Measurements from ENCODE around the gene CLCN3.
"Not testable (repeated sequence)": the region's sequence is repeated elsewhere in the genome, so short reads cannot be mapped to it uniquely, and the experiment has no call there.

CLCN3 gene

GRCh38 chr4:169658196-169658595, 37.8 kb downstream of the CLCN3 start:
- DNase-seq: no peak

GRCh38 chr4:169658975-169659715, 38.8 kb downstream of the CLCN3 start:
- no peak for DNase-seq

- peak; percentile 83 for DNase-seq
Observed at GRCh38 chr4:169659716-169660670, 39.6 kb downstream of the CLCN3 start.

DNA sequence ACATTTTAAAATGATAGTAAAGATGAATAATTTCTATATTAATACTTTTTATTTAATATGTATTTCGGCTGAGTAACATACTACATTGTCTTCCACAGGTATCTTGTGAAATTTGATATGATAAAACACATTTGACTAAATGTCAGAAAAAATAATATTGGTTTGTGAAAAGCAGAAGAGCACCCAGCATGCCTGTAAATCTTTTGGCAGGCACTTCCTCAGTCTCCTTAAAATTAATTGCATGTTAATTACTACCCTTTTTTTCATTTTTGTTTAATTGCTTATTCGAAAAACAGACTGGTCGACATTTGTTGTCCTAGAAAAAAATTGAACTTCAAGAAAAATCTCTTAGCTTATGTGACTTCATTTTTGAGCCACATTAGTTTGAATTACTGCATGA, 40.6 kb downstream of the CLCN3 start:
- DNase-seq: no peak

DNA sequence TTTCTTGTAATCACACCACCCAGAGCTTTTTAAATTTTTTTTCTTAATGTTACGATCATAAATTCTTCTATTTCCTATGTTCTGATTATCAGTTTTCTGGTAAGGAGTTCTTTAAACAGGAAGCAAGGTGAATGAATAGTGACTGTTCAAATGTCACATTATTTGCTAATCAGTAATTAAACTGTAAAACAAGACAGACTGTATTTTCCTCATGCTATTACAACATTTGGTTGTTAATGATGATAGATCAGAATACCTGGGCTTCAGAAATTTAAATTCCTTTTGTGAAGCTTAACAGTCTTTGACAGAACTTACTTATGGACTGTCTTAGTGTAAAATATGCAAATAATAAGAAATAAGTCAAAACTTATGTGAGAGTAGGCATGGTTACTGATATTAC, 41.4 kb downstream of the CLCN3 start:
- DNase-seq: no peak

DNA sequence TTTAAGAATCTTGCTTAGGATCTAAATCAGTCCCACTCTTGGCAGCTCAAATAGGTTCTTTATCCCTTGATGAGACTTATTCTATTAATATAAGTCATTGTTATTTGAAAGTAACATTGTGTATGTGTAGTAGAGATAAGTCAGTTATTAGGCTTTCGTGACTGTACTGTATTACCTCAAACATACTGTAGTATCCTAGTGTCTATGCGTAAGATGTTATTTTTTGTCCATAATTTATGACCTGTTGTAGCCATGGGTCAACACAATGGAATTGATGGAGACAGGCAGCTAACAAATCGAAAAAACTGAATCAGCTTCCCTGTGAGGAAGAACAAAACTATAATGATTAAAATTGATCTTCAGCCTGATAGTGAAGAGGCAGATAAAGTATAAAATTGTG, 41.8 kb downstream of the CLCN3 start:
- DNase-seq: no peak

DNA sequence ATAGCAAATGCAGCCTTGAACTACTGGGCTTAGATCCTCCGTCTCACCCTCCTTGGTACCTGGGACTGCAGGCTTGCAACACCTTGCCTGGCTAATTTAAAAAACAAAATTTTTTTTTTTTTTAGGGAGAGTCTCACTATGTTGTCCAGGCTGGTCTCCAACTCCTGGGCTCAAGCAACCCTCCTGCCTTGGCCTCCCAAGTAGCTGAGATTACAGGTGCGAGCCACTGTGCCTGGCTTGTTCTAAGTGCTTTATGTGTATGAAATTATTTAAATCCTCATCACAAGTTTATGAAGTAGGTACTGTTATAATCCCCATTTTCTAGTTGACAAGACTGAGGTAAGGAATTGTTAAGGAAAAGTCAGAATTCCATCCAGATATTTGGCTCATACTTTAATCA, 43.0 kb downstream of the CLCN3 start:
- DNase-seq: no peak

GRCh38 chr4:169663831-169664230, 43.5 kb downstream of the CLCN3 start:
- no peak for DNase-seq

GRCh38 chr4:169664615-169665014, 44.2 kb downstream of the CLCN3 start:
- DNase-seq: peak; percentile 31

GRCh38 chr4:169665046-169665737, 44.8 kb downstream of the CLCN3 start:
- DNase-seq: no peak

GRCh38 chr4:169668069-169668721, 47.8 kb downstream of the CLCN3 start:
- DNase-seq: no peak

- no peak for DNase-seq
Observed at GRCh38 chr4:169675825-169676224, 55.4 kb downstream of the CLCN3 start.

GRCh38 chr4:169677150-169677748, 56.9 kb downstream of the CLCN3 start:
- DNase-seq: no peak

GRCh38 chr4:169678486-169678885, 58.1 kb downstream of the CLCN3 start:
- DNase-seq: not testable (repeated sequence)

DNA sequence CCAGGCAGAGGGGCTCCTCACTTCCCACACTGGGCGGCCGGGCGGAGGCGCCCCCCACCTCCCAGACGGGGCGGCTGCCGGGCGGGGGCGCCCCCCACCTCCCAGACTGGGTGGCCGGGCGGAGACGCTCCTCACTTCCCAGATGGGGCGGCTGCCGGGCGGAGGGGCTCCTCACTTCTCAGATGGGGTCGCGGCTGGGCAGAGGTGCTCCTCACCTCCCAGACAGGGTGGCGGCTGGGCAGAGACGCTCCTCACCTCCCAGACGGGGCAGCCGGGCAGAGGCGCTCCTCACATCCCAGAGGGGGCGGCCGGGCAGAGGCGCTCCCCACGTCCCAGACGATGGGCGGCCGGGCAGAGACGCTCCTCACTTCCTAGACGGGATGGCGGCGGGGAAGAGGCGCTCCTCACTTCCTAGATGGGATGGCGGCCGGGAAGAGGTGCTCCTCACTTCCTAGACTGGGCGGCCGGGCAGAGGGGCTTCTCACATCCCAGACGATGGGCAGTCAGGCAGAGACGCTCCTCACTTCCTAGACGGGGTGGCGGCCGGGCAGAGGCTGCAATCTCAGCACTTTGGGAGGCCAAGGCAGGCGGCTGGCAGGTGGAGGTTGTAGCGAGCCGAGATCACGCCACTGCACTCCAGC, 58.7 kb downstream of the CLCN3 start:
- not testable (repeated sequence) for DNase-seq

GRCh38 chr4:169682372-169683047, 62.1 kb downstream of the CLCN3 start:
- DNase-seq: no peak

GRCh38 chr4:169689681-169690080, 69.3 kb downstream of the CLCN3 start:
- DNase-seq: no peak

- no peak for DNase-seq
Observed at GRCh38 chr4:169690787-169691186, 70.4 kb downstream of the CLCN3 start.

GRCh38 chr4:169698331-169698730, 78.0 kb downstream of the CLCN3 start:
- DNase-seq: no peak

- no peak for DNase-seq
Observed at GRCh38 chr4:169707958-169708643, 87.7 kb downstream of the CLCN3 start.

GRCh38 chr4:169715826-169716225, 95.4 kb downstream of the CLCN3 start:
- DNase-seq: no peak

All from DMS 273 treated with DMSO at 0.1 percent for 48 hours (cell line).